HAP-1 (cell line): Measurements from ENCODE around the gene ZNF512.

Experiments used
- DNase-seq, 2 experiments: peaks; one replicate each; pipeline ENCODE4 v3.0.0-alpha.2; 2016 to 2020; ENCODE audit warnings: low spot score in 2 of 2
- H3K27me3 ChIP-seq: fragments of 250-450 bp; sonication (Bioruptor Pico); 2 replicates; pipeline ENCODE4 v1.5.1; 2020; ENCODE audit warnings: low read depth, mild to moderate bottlenecking, moderate library complexity
- H3K36me3 ChIP-seq: fragments of 250-450 bp; sonication (Bioruptor Pico); replicated peaks from 2 replicates; pipeline ENCODE4 v1.5.1; 2020; ENCODE audit warnings: mild to moderate bottlenecking
- H3K4me1 ChIP-seq: fragments of 250-450 bp; sonication (Bioruptor Pico); 2 replicates; pipeline ENCODE4 v1.5.1; 2020; ENCODE audit warnings: mild to moderate bottlenecking
- H3K4me3 ChIP-seq: fragments of 250-450 bp; sonication (Bioruptor Pico); 2 replicates; pipeline ENCODE4 v1.5.1; 2020; ENCODE audit warnings: mild to moderate bottlenecking, moderate library complexity
- H3K9me3 ChIP-seq: fragments of 250-450 bp; sonication (Bioruptor Pico); 2 replicates; pipeline ENCODE4 v1.5.1; 2020; ENCODE audit warnings: mild to moderate bottlenecking, moderate library complexity
- in situ Hi-C: fragments of 300-500 bp; cut with MboI; formaldehyde crosslinking; loops from 3 replicates; pipeline ENCODE4 v1.14.3; 2020; ENCODE audit warnings: low sequenced_read_pairs, inconsistent platforms, mixed read lengths

Gene ZNF512

DNA sequence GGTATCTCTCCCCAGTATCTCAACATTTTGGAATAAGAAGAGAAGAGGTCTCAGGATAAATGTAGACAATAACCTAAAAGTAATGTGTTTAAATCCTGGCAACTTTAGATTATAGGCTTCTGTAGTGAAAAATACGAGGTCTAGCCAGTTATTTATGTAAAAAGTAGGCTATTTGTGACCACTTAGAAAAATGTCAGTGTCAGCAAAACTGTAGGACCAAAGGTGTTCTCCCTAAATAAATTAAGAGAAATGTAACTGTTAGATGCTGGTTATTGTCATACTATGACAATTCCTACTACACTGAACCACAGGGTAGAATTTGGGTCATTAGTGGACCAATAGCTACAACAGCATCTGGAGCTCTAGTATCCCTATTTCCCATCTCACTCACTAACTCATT lies 78.5 kb downstream of the ZNF512 start:
- Histone ChIP-seq H3K36me3 (peaks cover 47% of the 10 kb centered on the region), H3K4me1 (peaks cover 20% of the 10 kb centered on the region), H3K9me3 (no peaks in the 10 kb centered on the region), H3K4me3 (no peak overlapping the region), H3K27me3 (no peaks in the 10 kb centered on the region)
- DNase-seq: no peak
- in situ Hi-C loops: no loop called here

- in situ Hi-C loops: no loop called here
- no peaks in the 10 kb centered on the region for H3K27me3 ChIP-seq
- H3K36me3 ChIP-seq: peaks cover 34% of the 10 kb centered on the region
- DNase-seq: peak; percentile 76 to 79
- peak within 1 kb of the TSS; percentile 77 for H3K4me3 ChIP-seq
- no peaks in the 10 kb centered on the region for H3K9me3 ChIP-seq
- H3K4me1 ChIP-seq: peaks cover 20% of the 10 kb centered on the region
Measured at GRCh38 chr2:27663285-27664153, 80.7 kb downstream of the ZNF512 start, which contains the start of the genes SLC4A1AP and SUPT7L. SLC4A1AP (plus strand) TSS chr2:27663889; CDS start chr2:27663915, 26 bp downstream. SUPT7L (minus strand) TSS chr2:27663614; CDS start chr2:27662192, 1,422 bp downstream.

DNA sequence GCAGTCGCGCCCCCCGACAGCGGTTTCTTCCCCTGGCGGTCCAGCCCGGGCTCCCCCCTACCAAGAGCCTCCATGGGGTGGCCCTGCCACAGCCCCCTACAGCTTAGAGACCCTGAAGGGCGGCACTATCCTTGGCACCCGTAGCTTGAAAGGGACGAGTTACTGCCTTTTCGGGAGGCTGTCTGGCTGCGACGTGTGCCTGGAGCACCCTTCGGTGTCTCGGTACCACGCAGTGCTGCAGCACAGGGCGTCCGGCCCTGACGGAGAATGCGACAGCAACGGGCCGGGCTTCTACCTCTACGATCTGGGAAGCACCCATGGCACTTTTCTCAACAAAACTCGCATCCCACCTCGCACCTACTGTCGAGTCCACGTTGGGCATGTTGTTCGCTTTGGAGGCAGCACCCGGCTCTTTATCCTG lies 81.3 kb downstream of the ZNF512 start:
- in situ Hi-C loops: no loop called here
- peak overlapping the region; percentile 77 for H3K4me3 ChIP-seq
- DNase-seq: no peak

DNA sequence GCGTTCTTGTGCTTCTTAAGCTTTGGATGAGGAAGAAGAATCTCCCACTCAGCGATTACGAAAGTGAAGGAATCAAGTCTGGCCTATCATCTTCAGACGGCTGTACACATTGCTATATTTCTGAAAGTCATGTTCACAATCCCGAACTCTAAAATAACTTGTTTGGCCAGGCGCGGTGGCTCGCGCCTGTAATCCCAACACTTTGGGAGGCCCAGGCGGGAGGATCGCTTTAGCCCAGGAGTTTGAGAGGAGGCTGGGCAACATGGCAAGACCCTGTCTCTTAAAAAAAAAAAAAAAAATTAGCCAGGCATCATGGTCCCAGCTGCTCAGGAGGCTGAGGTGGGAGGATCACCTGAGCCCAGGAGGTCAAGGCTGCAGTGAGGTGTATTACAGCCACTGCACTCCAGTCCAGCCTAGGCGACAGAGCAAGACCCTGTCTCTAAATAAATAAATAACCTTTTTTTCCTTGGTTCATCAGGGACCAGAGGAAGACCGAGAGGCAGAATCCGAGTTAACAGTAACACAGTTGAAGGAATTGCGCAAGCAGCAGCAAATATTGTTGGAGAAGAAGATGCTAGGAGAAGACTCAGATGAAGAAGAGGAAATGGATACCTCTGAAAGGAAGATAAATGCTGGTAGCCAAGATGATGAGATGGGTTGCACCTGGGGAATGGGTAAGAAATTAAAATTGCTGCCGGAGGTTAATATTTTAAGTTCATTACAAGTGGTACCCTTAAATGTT lies 82.0 kb downstream of the ZNF512 start:
- in situ Hi-C loops: no loop called here
- Histone ChIP-seq H3K27me3 (no peaks in the 10 kb centered on the region), H3K4me1 (peaks cover 15% of the 10 kb centered on the region), H3K36me3 (peaks cover 30% of the 10 kb centered on the region), H3K4me3 (peak overlapping the region; percentile 77), H3K9me3 (no peaks in the 10 kb centered on the region)
- no peak for DNase-seq

More for the DNA sequence above, 81.3 kb downstream of the ZNF512 start:
- Histone ChIP-seq H3K36me3 (peaks cover 37% of the 10 kb centered on the region), H3K4me1 (peaks cover 19% of the 10 kb centered on the region), H3K9me3 (no peaks in the 10 kb centered on the region), H3K27me3 (no peaks in the 10 kb centered on the region)

GRCh38 chr2:27667446-27667845 lies 84.6 kb downstream of the ZNF512 start:
- no peaks in the 10 kb centered on the region for H3K9me3 ChIP-seq

DNA sequence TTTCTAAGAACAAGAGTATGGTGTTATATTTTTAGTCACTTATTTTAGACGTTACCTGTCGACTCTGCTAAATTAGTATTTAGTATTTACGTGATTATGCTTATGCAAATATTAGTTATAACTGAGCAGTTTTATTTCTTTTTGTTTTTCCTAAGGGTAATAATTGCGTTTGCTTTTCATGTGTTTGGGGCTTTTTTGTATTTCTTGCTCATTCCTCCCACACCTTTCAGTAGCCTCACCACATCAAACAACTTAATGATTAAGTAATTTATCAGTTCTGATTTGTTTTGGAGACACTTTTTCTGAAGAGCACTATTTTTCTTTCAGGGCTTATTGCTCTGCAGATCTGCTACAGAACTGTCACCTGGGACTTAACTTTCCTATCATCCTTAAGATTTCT lies 88.4 kb downstream of the ZNF512 start:
- H3K4me3 ChIP-seq: no peak overlapping the region
- H3K36me3 ChIP-seq: peaks cover 33% of the 10 kb centered on the region
- H3K4me1 ChIP-seq: 0 out of 2 replicates have a peak, but pooled peaks cover 9% of the 10 kb centered on the region
- no peak for DNase-seq
- in situ Hi-C loops: no loop called here
- H3K9me3 ChIP-seq: no peaks in the 10 kb centered on the region
- H3K27me3 ChIP-seq: no peaks in the 10 kb centered on the region

More at GRCh38 chr2:27667446-27667845, 84.6 kb downstream of the ZNF512 start:
- Histone ChIP-seq H3K27me3 (no peaks in the 10 kb centered on the region), H3K4me3 (no peak overlapping the region), H3K4me1 (peaks cover 21% of the 10 kb centered on the region), H3K36me3 (peaks cover 20% of the 10 kb centered on the region)
- in situ Hi-C loops: no loop called here
- DNase-seq: no peak
